Forelimb muscle (tissue), 1 donor: ENCODE results near the gene AMN1. TPM values are rescaled to one million over a fixed set of nuclear protein-coding genes. Genes with fewer than 3 reads are reported as not detected.
"Not testable (repeated sequence)": the region's sequence is repeated elsewhere in the genome, so short reads cannot be mapped to it uniquely, and the experiment has no call there.

Experiments used
- DNase-seq: peaks from one replicate; pipeline ENCODE4 v3.0.0-alpha.2; 2013; ENCODE audit warnings: low read depth
- polyA plus RNA-seq: library from polyadenylated mRNA; unstranded; fragments of 120-200 nt; gene quantifications from one replicate; pipeline ENCODE4 v1.2.1, GENCODE V29; 2013; ENCODE audit not compliant: insufficient read length

Gene AMN1
- 8.8 TPM for polyA plus RNA-seq

DNA sequence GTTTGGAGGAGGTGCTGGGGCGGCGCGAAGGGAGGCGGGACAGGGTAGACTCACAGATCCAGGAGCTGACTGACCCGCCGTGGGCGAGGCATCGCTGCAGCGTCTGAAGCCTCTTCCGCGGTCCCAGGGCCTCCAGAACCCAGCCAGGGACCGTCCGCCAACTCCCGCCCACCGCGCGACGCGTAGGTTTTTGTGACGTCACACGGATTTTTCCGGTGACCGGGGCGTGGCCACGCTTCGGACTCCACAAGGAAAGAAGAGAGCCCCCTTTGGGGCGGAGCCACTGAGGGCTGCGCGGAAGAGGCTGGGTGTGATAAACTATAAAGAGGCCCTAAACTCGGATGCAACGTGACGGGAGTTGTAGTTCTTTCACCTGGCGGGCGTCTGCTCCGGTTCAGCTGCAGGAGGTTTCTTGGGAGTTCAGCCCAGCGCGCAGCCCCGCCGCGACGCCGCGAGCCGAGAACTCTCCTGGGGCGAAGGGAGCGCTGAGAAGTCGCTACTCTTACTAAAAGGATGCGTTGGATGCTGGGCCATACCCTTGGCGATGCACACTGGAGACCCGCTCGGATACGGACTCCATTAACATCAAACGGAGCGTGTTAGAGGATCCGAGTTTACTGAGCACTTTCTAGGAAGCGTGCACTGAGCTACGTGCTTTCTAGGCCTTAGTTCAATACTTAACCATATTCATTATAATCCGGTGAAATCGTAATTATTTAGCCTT, at the start of gene AMN1:
Gene AMN1 (minus strand): TSS at position 105 of the 724 bp plus-strand sequence. CDS start 13 bp downstream, at position 92.
- peak; percentile 95 for DNase-seq

DNA sequence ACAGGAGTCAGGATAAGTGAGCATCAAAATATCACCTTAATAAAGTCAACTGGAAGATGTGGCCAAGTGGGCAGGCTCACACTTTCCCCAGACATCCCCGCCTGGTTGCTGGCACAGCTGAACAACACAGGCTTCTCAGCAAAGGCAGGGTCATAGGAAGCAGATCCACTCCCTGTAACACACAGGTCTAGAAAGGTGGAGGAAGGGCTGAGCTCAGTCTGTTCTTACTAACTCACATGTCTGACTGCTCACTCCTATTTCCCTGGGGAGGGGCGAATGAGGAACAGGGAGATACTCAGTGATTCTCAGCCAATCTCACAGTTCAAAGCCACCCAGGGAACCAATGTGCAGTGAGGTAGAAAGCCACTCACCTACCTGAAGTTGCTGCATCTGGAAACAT, 45.0 kb upstream of the AMN1 start:
- no peak for DNase-seq

DNA sequence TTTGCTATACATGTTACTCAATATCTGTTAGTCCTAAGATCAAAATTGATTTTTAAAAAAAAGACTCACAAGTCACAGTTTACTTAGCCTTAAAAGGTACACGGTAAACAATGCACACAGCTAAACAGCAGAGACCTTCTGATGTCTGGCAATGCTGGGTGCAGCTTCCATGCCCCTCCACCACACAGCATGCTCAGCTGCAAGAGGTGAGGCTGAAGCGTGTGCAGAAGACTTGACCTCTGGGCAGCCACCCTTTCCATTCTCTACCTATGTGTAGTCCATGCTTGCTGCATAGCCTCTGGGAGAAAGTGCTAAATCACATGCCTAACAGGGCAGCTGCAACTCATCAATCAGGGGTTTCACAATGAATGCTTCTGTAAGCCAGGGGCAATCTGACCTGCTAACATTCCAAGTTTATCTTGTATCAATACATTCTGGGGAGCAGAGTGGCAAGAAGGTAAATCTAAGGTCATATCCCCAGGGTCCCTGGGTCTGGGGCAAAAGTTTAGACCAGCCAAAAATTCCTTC, 44.5 kb upstream of the AMN1 start:
- DNase-seq, result no peak

DNA sequence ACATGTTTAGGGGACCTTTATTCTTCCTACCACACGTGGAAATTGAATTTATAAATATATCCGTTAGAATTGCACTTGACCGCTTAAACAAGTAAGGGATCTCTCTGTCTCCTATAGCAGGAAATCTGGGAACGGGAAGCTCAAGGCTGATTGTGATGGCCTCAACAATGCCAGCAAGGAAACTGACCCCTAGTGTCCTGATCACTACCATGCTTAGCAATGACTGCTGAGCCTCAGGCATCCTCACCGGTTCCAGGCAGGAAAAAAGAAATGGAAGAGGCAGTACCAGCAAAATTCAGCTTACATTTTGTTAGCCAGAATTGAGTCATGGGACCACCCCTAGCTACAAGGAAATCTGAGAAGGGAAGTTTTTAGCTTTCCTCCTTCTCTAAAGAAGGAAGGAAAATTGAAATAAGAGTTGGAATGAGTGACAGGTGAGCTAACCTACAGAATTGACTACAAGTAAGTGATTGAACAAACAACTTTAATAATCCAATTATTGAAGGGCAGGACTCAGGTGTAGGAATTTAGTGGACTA, 43.9 kb upstream of the AMN1 start:
- no peak for DNase-seq

DNA sequence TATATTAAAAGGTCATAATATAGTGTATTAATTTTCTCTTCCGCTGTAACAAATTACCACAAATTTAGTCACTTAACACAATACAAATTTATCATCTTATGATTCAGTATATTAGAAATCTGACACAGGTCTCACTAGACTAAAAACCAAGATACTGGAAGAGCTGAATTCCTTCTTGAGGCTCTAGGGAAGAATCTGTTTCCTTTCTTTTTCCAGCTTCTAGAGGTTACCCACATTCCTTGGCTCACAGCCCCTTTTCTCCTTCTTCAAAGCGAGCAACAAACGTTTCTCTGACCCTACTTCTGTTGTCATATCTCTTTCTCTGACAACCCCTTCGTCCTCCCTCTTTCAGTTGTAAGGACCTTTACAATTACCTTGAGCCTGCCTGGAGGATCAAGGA, 43.4 kb upstream of the AMN1 start:
- no peak for DNase-seq

DNA sequence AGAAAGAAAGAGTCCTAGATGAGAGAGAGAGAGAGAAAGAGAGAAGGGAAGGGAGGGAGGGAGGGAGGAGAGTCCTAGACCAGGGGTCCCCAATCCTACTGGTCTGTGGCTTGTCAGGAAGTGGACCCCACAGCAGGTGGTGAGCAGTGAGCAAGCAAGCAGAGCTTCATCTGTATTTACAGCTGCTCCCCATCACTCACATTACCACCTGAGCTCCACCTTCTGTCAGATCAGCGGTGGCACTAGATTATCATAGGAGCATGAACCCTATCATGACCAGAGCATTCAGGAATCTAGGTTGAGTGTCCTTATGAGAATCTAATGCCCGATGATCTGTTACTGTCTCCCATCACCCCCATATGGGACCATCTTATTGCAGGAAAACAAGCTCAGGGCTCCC, 39.2 kb upstream of the AMN1 start:
- DNase-seq, result no peak

DNA sequence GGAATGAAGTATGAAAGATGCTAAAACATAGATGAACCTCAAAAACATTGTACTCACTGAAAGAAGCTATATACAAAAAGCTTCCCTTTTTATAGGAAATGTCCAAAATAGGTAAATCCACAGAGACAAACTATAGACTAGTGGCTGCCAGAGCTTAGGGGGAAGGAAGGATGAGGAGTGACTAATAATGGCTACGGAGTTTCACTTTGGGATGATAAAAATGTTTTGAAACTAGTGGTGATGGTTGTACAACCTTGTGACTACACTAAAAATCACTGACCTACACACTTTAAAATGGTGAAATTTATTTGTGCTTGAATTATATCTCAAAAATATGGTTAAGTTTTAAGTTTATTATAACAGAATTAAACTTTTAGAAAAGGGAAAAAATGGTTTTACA, 37.1 kb upstream of the AMN1 start:
- no peak for DNase-seq

DNA sequence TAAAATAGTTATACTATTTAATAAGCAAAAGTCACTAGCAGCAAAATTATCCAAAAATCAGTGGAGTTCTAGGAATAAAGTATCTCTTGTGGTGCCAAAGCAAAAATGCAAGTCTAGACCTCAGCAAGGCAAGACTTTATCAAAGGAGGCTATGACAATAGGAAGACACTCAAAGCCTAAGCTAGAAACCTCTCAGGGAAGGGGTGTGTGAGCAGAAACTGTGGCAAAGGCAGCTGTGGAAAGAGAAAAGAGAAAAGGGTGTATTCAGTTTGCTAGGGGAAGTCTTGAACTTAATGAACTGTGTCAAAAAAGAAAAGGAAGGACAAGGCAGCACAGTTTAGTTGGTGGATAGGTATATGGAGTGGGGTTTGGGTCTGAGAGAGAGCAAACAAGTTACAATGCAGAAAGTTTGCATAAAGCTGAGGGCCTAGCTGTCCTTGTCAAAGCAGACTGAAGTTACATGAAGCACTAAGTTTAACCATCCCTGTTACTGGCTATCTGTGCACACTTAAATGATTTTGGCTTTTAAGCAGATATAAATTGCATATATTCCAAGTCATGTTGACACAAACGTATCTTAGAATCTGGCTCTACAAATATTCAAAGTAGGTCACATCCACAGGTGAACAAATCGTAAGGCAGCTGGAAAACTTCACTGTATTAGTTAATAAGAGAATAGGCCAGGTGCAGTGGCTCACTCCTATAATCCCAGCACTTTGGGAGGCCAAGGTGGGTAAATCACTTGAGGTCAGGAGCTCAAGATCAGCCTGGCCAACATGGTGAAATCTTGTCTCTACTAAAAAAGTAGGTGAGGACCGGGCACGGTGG, 31.0 kb upstream of the AMN1 start:
- DNase-seq, result no peak

DNA sequence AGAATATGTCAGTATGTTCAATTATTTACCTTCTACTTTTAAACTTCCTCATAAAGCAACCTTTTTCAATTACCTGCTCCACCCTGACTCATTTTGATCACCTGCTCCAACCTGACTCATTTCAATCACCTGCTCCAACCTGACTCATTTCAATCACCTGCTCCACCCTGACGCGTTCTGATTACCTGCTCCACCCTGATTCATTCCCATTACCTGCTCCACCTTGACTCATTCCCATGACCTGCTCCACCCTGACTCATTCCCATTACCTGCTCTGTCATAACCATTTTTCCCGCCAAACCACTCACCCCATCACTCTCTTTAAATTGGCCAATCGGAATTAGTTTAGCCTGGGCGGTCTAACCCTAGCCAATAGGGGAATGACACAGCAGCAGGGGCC, 29.5 kb upstream of the AMN1 start:
- not testable (repeated sequence) for DNase-seq

DNA sequence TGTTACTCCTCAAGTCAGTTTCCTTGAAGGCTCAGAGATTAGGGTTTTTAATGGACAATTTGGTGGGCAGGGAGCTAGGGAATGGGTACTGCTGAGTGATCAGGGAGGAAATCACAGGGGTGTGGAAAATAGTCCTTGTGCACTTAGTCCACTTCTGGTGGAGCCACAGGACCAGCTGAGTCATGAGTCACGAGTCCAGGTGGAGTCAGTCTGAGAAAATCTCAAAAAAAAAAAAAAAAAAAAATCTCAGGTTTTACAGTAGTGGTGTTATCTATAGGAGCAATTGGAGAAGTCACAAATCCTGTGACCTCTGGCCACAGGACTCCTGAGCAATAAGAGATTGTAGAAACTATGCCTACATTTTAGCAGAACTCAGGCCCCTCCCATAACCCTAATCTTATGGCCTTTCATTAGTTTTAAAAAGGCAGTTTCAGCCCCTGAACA, 28.2 kb upstream of the AMN1 start:
- no peak for DNase-seq

DNA sequence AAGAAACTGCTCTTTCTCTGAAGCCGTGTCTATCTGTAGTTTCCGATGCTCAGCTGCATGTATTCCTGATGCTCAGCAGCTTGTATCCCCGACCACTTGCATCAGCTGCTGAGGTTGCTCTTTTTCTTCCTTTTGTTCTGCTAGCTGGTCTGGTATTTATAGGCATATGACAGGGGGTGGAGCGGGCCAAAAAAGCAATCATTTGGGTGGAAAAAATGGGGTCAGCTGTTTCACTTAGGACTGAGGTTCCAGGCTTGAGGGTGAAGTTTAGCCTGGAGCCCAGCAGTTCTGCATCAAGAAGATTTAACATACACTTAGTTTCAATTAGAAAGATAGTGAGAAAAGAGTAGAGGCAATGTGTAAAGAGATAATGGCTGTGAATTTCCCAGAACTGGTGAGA, 23.6 kb upstream of the AMN1 start:
- no peak for DNase-seq

DNA sequence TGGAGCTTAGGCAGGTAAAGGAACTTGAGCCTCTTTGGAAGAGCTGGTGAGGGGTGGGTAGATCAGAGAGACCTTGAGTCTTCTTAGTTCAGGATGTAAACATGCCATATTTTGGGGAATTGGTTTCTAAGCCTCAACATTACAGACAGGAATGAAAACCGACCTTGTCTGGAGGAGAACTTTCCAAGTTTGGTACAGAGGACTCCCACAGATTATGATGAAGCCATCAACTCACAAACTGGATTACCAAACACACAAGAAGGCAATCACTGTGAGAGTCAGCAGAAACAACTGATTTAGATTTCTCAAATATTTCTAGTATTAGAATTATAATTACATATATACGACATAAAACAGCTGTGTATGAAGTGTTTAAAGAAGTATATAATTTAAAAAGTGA, 22.3 kb upstream of the AMN1 start:
- no peak for DNase-seq

DNA sequence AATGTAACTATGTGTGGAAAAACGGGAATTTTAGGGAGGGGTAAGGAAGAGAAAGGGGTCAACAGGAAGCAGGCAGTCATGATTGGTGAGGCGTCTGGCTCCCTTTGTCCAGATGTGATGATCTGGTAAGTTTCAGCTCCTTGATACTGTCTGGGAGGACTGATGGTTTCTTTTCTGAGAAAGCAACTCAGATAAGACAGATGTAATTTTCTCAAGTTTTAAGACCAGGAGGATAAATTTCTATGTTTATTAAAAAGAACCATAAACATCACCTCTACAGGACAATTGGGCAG, 21.9 kb upstream of the AMN1 start:
- DNase-seq, result no peak

DNA sequence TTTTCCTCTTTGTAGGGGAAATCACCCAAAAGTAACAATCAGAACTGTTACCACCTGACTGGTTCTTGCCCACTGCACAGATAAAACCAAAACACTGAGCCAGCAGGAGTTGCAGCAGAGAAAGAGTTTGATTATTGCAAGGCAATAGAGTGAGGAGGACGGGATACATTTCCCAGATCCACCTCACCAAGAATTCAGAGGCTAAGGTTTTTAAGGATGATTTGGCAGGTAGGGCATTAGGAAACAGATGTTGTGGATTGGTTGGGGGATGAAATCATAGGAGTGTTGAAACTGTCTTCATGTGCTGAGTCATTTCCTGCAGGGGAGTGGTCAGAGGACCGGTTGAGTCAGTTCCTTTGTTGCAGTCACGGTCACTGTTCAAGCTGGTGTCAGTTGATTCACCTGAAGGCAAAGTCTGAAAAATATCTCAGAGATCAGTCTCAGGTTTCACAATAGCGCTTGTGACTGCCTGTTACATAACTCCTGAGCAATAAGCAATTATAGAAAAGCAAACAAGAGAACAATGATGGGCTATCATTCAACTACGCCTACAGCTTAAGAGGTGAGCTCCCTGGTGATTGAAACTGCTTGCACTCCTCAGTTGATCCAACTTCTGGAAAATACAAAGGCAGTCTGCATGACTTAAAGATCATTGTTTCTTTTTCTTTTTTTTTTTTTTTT, 20.3 kb upstream of the AMN1 start:
- no peak for DNase-seq

DNA sequence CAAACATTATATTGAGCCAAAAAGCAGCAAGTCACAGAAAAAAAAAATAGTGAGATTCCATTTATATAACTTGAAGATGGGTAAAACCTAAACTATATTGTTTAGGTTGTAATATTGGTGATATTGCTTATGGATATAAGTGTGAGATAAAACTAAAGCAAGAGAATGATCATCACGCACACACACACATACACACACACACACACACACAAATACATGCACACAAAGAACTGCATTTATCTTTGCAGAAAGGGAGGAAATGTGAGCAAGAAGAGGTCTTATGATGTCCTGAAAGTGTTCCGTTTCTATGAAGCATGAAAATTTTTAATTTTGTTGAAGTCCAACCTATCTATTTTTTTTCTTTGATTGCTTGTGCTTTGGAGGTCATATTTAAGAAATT, 16.4 kb upstream of the AMN1 start:
- no peak for DNase-seq

DNA sequence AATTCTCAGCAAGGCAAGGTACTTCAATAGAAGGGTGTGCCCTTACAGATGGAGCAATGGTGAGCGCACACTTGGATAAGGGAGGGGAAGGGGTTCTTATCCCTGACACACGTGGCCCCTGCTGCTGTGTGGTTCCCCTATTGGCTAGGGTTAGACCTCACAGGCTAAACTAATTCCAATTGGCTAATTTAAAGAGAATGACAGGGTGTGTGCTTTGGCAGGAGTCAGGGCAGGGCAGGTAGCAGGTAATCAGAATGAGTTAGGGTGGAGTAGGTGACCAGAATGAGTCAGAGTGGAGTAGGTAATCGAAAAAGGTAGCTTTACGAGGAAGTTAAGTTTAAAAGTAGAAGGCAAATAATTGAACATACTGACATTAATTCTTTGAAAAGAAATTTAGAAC, 15.5 kb upstream of the AMN1 start:
- not testable (repeated sequence) for DNase-seq

DNA sequence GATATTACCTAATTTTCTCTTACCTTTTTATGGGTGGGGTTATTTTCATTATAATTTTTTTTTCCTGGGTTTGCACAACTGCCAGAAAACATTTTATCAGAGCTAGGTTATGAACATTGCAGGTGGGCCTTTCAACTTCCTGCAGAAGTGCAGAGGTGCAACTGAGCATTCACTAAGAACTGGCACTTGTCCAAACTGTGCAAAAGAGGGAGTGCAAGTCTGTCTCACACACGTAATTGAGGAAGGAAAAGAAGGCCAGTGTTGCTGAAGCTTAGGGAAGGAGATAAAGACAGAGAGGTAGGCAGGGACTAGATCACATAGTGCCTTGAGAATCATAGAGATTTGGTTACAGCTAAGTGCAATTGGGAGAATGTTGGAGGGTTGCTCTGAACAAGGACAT, 14.1 kb upstream of the AMN1 start:
- no peak for DNase-seq

DNA sequence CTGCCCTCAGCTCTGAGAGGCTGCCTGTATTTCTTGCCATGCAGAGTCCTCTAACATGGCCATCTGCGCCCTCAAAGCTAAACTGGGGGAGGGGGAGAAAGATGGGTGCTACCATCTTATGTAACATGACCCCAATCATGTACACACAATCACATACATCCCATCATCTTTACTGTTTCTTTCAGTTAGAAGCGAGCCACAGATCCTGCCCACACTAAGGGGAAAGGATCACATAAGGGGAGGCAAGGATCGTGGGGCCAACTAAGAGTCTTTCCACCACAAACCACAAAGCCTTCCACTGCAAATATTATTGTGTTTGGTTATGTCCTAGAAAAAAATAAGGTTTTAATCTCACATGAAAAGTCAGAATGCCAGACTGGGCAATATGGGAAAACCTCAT, 11.8 kb upstream of the AMN1 start:
- no peak for DNase-seq

DNA sequence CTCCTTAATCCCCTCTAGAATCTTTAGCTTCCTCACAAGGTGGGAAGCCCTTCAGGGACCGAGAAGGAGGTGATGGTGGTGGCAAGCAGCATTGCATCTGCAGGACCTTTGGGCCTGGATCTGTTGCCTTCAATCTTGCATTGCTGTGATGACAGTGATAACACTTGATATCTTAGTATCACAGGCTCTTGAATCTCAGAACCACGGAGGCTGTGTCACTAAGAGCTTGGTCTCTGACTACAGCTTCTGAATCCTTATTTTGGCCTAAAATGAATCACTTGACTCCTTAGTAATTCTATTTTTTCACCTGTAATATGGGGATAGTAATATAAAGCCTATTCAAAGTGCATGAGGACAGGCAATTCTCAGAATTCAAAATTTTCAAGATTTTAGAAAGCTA, 8.9 kb upstream of the AMN1 start:
- DNase-seq, result no peak

DNA sequence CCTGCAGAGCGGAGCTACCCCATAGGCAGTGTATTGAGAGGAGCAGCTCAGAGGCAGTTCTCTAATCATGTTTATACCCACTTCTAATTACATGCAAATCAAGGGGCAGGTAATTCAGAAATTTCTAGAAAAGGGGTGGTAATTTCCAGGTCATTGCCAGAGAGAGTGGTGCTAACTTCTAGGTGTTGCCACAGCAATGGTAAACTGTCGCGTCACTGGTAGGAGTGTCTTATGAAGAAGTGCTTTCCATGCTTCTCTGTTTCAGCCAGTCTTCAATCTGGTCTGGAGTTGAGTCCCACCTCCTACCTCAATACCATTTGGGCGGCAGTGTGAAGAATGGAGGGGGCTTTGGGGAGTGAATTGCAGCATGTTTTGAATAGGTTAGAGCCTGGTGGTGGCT, 8.5 kb upstream of the AMN1 start:
- no peak for DNase-seq

DNA sequence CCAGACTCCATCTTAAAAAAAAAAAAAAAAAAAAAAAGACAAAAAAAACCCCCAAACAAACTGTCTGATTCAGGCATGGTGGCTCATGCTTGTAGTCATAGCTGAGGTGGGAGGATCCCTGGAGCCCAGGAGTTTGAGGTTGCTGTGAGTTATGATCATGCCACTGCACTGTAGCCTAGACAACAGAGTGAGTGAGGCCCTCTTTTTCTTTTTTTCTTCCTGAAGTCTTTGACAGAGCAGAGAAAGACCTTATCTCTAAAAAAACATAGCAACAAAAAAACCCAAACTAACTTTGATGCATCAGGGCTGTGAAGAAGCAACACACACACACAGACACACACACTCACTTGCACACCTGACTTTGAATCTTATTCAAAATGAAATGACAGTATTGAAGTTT, 7.7 kb upstream of the AMN1 start:
- no peak for DNase-seq
